Measurements from ENCODE around the gene ENPP1. TPM values are rescaled to one million over a fixed set of nuclear protein-coding genes. Genes with fewer than 3 reads are reported as not detected.

Gene ENPP1
- total and polyA plus RNA-seq, 2 of the 4 experiments (the other 2 are of a cell fraction) = 10.9 to 38.9 TPM

- H2AK9ac ChIP-seq (replicated peaks; ENCODE audit: low read depth, low read length, poor library complexity) = no peak overlapping the region
- CTCF ChIA-PET = interaction anchor here (0.6 to 2.4 kb wide), 10 partner anchors 46 to 572 kb away, joined by 3 to 30 read pairs (median 3); no protein-coding TSS in a partner anchor
- H2AFZ ChIP-seq (replicated peaks; ENCODE audit: low read length, poor library complexity) = no peak overlapping the region
- no peaks in the 10 kb centered on the region for H3K27me3 ChIP-seq (ENCODE audit: control insufficient read depth, insufficient read depth, low read length)
- no peak overlapping the region for H2BK20ac ChIP-seq (ENCODE audit: low read depth, low read length)
- H3K9ac ChIP-seq (ENCODE audit: low read depth, low read length) = no peak overlapping the region
- no peaks in the 10 kb centered on the region for H3K79me1 ChIP-seq (ENCODE audit: low read depth in 1 of 2, low read length in 2 of 2)
- H3K36me3 ChIP-seq (ENCODE audit: control insufficient read depth, insufficient read depth, low read length) = no peaks in the 10 kb centered on the region
- H3K9me3 ChIP-seq (ENCODE audit: control insufficient read depth, insufficient read depth, low read length) = no peaks in the 10 kb centered on the region
- in situ Hi-C loops (cut with MboI; ENCODE audit: low sequenced_read_pairs) = loop anchor here (5.0 kb wide), 1 partner anchor 218 kb away; no protein-coding TSS in a partner anchor
- H2BK15ac ChIP-seq (ENCODE audit: low read depth, low read length) = no peak overlapping the region
- H3K4me1 ChIP-seq (ENCODE audit: control insufficient read depth, insufficient read depth, low read length) = peaks cover 3% of the 10 kb centered on the region
- no peak overlapping the region for H3K27ac ChIP-seq (ENCODE audit: insufficient read depth, low read length)
- no peak overlapping the region for H3K18ac ChIP-seq (ENCODE audit: low read depth, low read length)
- dilution Hi-C loops (cut with HindIII; ENCODE audit: low sequenced_read_pairs, unreplicated experiment) = no loop called here
- no CpG with 5 or more reads among the region's 1 CpG for WGBS, 2 experiments (ENCODE audit: extremely low coverage in 2 of 2, insufficient read length in 1 of 2)
- H3K9me1 ChIP-seq (ENCODE audit: insufficient read depth, low read length) = 0 out of 2 replicates have a peak, but pooled peaks cover 3% of the 10 kb centered on the region
- H2BK5ac ChIP-seq (ENCODE audit: low read depth, low read length, poor library complexity, severe bottlenecking) = no peak overlapping the region
- H3K4me3 ChIP-seq (ENCODE audit: insufficient read depth, low read depth, low read length) = no peak overlapping the region
- no TSS peak for BruUV-seq (replicated peaks)
- H3K14ac ChIP-seq (replicated peaks; ENCODE audit: low read depth, low read length) = no peak overlapping the region
- H2AK5ac ChIP-seq (ENCODE audit: low read depth, low read length) = no peak overlapping the region
- H3K4ac ChIP-seq (ENCODE audit: low read depth, low read length) = no peak overlapping the region
- H3K4me2 ChIP-seq (ENCODE audit: low read depth, low read length) = no peak overlapping the region
- H4K91ac ChIP-seq (ENCODE audit: insufficient read depth, low read depth, low read length) = no peak overlapping the region
- no peak for ATAC-seq (ENCODE audit: low read depth)
- H2BK120ac ChIP-seq (ENCODE audit: low read depth, low read length) = no peak overlapping the region
- no peak overlapping the region for H4K5ac ChIP-seq (ENCODE audit: low read depth, low read length)
- no peak for DNase-seq
- no peak overlapping the region for H4K8ac ChIP-seq (ENCODE audit: low read depth in 2 of 2, low read length in 2 of 2)
- TF ChIP-seq POLR2A (IDR thresholded peaks at IDR 0.05; ENCODE audit: low read depth, low read length) = no peak
- no peak for TF ChIP-seq USF2 (IDR thresholded peaks at IDR 0.05; ENCODE audit: low read depth, low read length)
- TF ChIP-seq, protein P1, sequence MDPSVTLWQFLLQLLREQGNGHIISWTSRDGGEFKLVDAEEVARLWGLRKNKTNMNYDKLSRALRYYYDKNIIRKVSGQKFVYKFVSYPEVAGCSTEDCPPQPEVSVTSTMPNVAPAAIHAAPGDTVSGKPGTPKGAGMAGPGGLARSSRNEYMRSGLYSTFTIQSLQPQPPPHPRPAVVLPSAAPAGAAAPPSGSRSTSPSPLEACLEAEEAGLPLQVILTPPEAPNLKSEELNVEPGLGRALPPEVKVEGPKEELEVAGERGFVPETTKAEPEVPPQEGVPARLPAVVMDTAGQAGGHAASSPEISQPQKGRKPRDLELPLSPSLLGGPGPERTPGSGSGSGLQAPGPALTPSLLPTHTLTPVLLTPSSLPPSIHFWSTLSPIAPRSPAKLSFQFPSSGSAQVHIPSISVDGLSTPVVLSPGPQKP (IDR thresholded peaks at IDR 0.05; ENCODE audit: borderline replicate concordance, low read depth, low read length) = no peak
- no peak for TF ChIP-seq FOS (IDR thresholded peaks at IDR 0.05; ENCODE audit: low read depth, low read length)
- TF ChIP-seq, protein P2, sequence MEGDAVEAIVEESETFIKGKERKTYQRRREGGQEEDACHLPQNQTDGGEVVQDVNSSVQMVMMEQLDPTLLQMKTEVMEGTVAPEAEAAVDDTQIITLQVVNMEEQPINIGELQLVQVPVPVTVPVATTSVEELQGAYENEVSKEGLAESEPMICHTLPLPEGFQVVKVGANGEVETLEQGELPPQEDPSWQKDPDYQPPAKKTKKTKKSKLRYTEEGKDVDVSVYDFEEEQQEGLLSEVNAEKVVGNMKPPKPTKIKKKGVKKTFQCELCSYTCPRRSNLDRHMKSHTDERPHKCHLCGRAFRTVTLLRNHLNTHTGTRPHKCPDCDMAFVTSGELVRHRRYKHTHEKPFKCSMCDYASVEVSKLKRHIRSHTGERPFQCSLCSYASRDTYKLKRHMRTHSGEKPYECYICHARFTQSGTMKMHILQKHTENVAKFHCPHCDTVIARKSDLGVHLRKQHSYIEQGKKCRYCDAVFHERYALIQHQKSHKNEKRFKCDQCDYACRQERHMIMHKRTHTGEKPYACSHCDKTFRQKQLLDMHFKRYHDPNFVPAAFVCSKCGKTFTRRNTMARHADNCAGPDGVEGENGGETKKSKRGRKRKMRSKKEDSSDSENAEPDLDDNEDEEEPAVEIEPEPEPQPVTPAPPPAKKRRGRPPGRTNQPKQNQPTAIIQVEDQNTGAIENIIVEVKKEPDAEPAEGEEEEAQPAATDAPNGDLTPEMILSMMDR (conservative IDR thresholded peaks at IDR 0.05; ENCODE audit: low read depth, low read length) = no peak
- no peak for TF ChIP-seq MAFK (IDR thresholded peaks at IDR 0.05; ENCODE audit: low read depth, low read length)
- intact Hi-C loops (cut with micrococcal nuclease) = loop anchor here (5.0 kb wide), 3 partner anchors 103 to 218 kb away; partner anchors contain the start of gene ENPP1
- no peak overlapping the region for H3K23ac ChIP-seq (ENCODE audit: low read depth, low read length)
- no peak overlapping the region for H3K56ac ChIP-seq (ENCODE audit: extremely low read depth, insufficient read depth, low read length)
- POLR2A ChIA-PET (ENCODE audit: unreplicated experiment) = no interaction called here
- H4K20me1 ChIP-seq (ENCODE audit: insufficient read depth, low read length) = no peaks in the 10 kb centered on the region
Observed at GRCh38 chr6:131910219-131910589, 102.4 kb downstream of the ENPP1 start.

All from IMR-90 (cell line).